Thoracic aorta (tissue), 2 donors: ENCODE measurements around the gene FRAT2. TPM values are rescaled to one million over a fixed set of nuclear protein-coding genes. Genes with fewer than 3 reads are reported as not detected.

Experiments
- ATAC-seq: fragments of 150-250 bp; one replicate; pipeline ENCODE4 v1.8.0; 2017; ENCODE audit warnings: low read depth; ENCODE audit not compliant: insufficient number of reproducible peaks, low FRiP score
- DNase-seq: peaks from one replicate; pipeline ENCODE4 v3.0.0-alpha.2; 2020; ENCODE audit warnings: low spot score
- H3K27ac ChIP-seq, 2 donors: fragments of 200-600 bp; sonication (generic); 1 replicate in 1 of 2; 2 replicates in 1 of 2; pipeline ENCODE4 v1.5.1; 2016; ENCODE audit warnings: mild to moderate bottlenecking in 2 of 2, moderate library complexity in 2 of 2
- H3K27me3 ChIP-seq: fragments of 200-600 bp; sonication (generic); replicated peaks from 2 replicates; pipeline ENCODE4 v1.6.0; 2016; ENCODE audit warnings: mild to moderate bottlenecking; ENCODE audit not compliant: insufficient read depth
- H3K36me3 ChIP-seq: fragments of 200-600 bp; sonication (generic); one replicate; pipeline ENCODE4 v1.5.1; 2016
- H3K4me1 ChIP-seq, 2 donors: fragments of 200-600 bp; sonication (generic); 1 replicate in 1 of 2; 2 replicates in 1 of 2; pipeline versions ENCODE4 v1.5.1 to v1.6.0; 2016; ENCODE audit warnings: low read depth in 2 of 2, mild to moderate bottlenecking in 1 of 2; ENCODE audit not compliant: control insufficient read depth in 1 of 2
- H3K4me3 ChIP-seq: fragments of 200-600 bp; sonication (generic); 2 replicates; pipeline ENCODE4 v1.5.1; 2016; ENCODE audit warnings: mild to moderate bottlenecking
- H3K9me3 ChIP-seq: fragments of 200-600 bp; sonication (generic); 2 replicates; pipeline ENCODE4 v1.5.1; 2016
- CTCF ChIP-seq: fragments of 200-600 bp; sonication (generic); IDR thresholded peaks from one replicate; pipeline ENCODE4 v1.5.1; 2019; ENCODE audit warnings: antibody characterized with exemption
- total RNA-seq, 2 donors: library from RNA; depleted of rRNA; stranded (reverse); fragments of >200 nt; gene quantifications; one replicate each; pipeline versions ENCODE4 v1.1.0 to v1.2.3, GENCODE V29; 2016

The FRAT2 gene
- total RNA-seq, 2 donors from 2014 or later, result 8.3 to 15.0 TPM

- no peaks in the 10 kb centered on the region for H3K9me3 ChIP-seq
- no peaks in the 10 kb centered on the region for H3K4me1 ChIP-seq
- no peak for DNase-seq
- no peaks in the 10 kb centered on the region for H3K27me3 ChIP-seq
- peaks cover 22% of the 10 kb centered on the region for H3K36me3 ChIP-seq
- H3K4me3 ChIP-seq, result no peak overlapping the region
- TF ChIP-seq CTCF, result no peak
- no peak for ATAC-seq
- H3K27ac ChIP-seq, result no peak overlapping the region
Measured at GRCh38 chr10:97361537-97361901, 27.0 kb upstream of the FRAT2 start.

GRCh38 chr10:97360705-97361536, 26.4 kb upstream of the FRAT2 start:
- no peak for TF ChIP-seq CTCF

GRCh38 chr10:97358781-97359180, 24.3 kb upstream of the FRAT2 start:
- H3K36me3 ChIP-seq, result peaks cover 18% of the 10 kb centered on the region
- H3K27ac ChIP-seq, result no peak overlapping the region
- no peaks in the 10 kb centered on the region for H3K9me3 ChIP-seq
- no peak for TF ChIP-seq CTCF
- no peaks in the 10 kb centered on the region for H3K27me3 ChIP-seq
- no peak overlapping the region for H3K4me3 ChIP-seq
- DNase-seq, result no peak
- no peaks in the 10 kb centered on the region for H3K4me1 ChIP-seq
- no peak for ATAC-seq

More at GRCh38 chr10:97360705-97361536, 26.4 kb upstream of the FRAT2 start:
- H3K27me3 ChIP-seq, result no peaks in the 10 kb centered on the region
- no peak overlapping the region for H3K4me3 ChIP-seq
- DNase-seq (no peak), ATAC-seq (no peak)
- no peaks in the 10 kb centered on the region for H3K9me3 ChIP-seq
- H3K36me3 ChIP-seq, result peaks cover 22% of the 10 kb centered on the region
- H3K27ac ChIP-seq, result no peak overlapping the region
- H3K4me1 ChIP-seq, result no peaks in the 10 kb centered on the region

GRCh38 chr10:97358349-97358748, 23.8 kb upstream of the FRAT2 start:
- Histone ChIP-seq H3K27me3 (no peaks in the 10 kb centered on the region), H3K9me3 (no peaks in the 10 kb centered on the region), H3K4me3 (no peak overlapping the region), H3K4me1 (no peaks in the 10 kb centered on the region), H3K27ac (no peak overlapping the region), H3K36me3 (peaks cover 14% of the 10 kb centered on the region)
- ATAC-seq (no peak), DNase-seq (no peak)
- TF ChIP-seq CTCF, result no peak

- Histone ChIP-seq H3K9me3 (no peaks in the 10 kb centered on the region), H3K27me3 (no peaks in the 10 kb centered on the region), H3K27ac (no peak overlapping the region), H3K4me1 (no peaks in the 10 kb centered on the region), H3K36me3 (peaks cover 9% of the 10 kb centered on the region), H3K4me3 (no peak overlapping the region)
- DNase-seq, result no peak
- TF ChIP-seq CTCF, result no peak
- ATAC-seq, result no peak
Measured at GRCh38 chr10:97356918-97357317, 22.4 kb upstream of the FRAT2 start.
